ENCODE measurements around the gene TCAF1. TPM values are rescaled to one million over a fixed set of nuclear protein-coding genes. Genes with fewer than 3 reads are reported as not detected.
A peak's percentile ranks its signal among the peaks of the same experiment; 100 is the strongest.
"Not testable (repeated sequence)": the region's sequence is repeated elsewhere in the genome, so short reads cannot be mapped to it uniquely, and the experiment has no call there.

Gene TCAF1
- total and polyA plus RNA-seq, 7 donors: 4.3 to 107 (median 19.5) TPM

DNA sequence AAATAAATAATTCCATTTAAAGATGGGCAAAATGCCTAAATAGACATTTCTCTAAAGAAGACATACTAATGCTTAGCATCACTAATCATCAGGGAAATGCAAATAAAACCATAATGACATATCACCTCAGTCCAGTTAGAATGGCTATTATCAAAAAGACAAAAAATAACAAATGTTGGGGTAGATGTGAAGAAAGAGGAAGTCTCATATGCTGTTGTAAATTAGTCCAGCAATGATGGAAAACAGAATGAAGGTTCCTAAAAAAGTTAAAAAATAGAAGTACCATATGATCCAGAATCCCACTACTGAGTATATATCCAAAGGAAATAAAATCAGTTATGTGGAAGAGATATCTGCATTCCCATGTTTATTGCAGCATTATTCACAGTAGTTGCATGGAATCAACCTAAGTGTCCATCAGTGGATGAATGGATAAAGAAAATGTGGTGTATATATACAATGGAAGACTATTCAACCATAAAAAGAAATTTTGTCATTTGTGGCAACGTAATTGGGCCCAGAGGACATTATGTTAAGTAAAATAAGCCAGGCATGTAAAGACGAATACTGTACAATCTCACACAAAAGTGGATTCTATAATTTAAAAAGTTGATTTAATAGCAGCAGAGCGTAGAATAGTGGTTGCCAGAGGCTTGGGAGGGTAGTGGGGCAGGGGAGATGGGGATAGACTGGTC lies 52.0 kb downstream of the TCAF1 start:
- WGBS, 3 donors: 90 to 94% (median 92%) methylated on average over 3 of the region's 3 CpGs
- Histone ChIP-seq H3K4me1 (peaks cover 9% of the 10 kb centered on the region), H3K27me3 (ENCODE audit: insufficient read depth in 3 of 3, low read length in 2 of 3) (no peaks in the 10 kb centered on the region), H3K9me3 (peaks cover 18% of the 10 kb centered on the region), H3K36me3 (ENCODE audit: insufficient read depth in 1 of 2, low read depth in 1 of 2) (no peaks in the 10 kb centered on the region), H3K4me3 (no peak overlapping the region), H3K27ac (no peak overlapping the region)
- TF ChIP-seq, protein P1, sequence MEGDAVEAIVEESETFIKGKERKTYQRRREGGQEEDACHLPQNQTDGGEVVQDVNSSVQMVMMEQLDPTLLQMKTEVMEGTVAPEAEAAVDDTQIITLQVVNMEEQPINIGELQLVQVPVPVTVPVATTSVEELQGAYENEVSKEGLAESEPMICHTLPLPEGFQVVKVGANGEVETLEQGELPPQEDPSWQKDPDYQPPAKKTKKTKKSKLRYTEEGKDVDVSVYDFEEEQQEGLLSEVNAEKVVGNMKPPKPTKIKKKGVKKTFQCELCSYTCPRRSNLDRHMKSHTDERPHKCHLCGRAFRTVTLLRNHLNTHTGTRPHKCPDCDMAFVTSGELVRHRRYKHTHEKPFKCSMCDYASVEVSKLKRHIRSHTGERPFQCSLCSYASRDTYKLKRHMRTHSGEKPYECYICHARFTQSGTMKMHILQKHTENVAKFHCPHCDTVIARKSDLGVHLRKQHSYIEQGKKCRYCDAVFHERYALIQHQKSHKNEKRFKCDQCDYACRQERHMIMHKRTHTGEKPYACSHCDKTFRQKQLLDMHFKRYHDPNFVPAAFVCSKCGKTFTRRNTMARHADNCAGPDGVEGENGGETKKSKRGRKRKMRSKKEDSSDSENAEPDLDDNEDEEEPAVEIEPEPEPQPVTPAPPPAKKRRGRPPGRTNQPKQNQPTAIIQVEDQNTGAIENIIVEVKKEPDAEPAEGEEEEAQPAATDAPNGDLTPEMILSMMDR (IDR thresholded peaks at IDR 0.05): no peak
- ATAC-seq (peak in 1 of 4 donors; percentile 28), DNase-seq (no peak)
- intact Hi-C loops (cut with DNase I): no loop called here

DNA sequence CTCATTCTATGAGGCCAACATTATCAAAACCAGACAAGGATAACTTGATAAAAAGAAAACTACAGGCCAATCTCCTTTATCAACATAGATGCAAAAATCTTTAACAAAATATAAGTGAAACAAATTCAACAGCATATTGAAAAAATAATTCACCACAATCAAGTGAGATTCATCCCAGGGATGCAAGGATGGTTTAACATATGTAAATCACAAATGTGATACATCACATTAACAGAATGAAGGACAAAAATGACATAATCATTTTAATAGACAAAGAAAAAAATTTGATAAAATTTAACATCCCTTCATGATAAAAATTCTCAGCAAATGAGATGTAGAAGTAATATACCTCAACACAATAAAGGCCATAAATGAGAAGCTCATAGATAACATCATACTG lies 53.8 kb downstream of the TCAF1 start:
- TF ChIP-seq, protein P1 (IDR thresholded peaks at IDR 0.05): no peak
- Histone ChIP-seq H3K4me1 (peaks cover 9% of the 10 kb centered on the region), H3K27me3 (ENCODE audit: insufficient read depth in 3 of 3, low read length in 2 of 3) (no peaks in the 10 kb centered on the region), H3K9me3 (peaks cover 18% of the 10 kb centered on the region), H3K36me3 (ENCODE audit: insufficient read depth in 1 of 2, low read depth in 1 of 2) (no peaks in the 10 kb centered on the region), H3K4me3 (no peak overlapping the region), H3K27ac (no peak overlapping the region)
- DNase-seq: no peak
- intact Hi-C loops (cut with DNase I): no loop called here
- no peak for ATAC-seq

DNA sequence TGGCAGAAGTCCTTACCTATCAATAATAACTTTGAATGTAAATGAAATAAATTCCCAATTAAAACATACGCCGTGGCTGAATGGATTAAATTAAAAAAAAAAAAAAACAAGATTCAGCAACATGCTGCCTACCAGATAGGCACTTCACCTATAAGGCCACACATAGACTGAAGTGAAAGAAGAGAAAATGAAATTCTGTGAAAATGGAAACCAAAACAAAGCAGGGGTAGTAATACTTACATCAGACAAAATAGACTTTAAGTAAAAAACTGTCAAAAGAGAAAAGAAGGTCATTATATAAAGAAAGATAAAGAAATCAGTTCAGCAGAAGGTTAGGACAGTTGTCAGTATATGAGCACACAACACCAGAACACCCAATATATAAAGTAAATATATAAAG lies 55.3 kb downstream of the TCAF1 start:
- intact Hi-C loops (cut with DNase I): no loop called here
- no peak overlapping the region for H3K27ac ChIP-seq
- H3K4me3 ChIP-seq: no peak overlapping the region
- ATAC-seq: no peak
- WGBS, 3 donors: 95 to 99% (median 97%) methylated on average over 2 of the region's 2 CpGs
- TF ChIP-seq, protein P1 (IDR thresholded peaks at IDR 0.05): no peak
- H3K36me3 ChIP-seq (ENCODE audit: insufficient read depth in 1 of 2, low read depth in 1 of 2): no peaks in the 10 kb centered on the region
- no peak for DNase-seq
- no peaks in the 10 kb centered on the region for H3K27me3 ChIP-seq (ENCODE audit: insufficient read depth in 3 of 3, low read length in 2 of 3)
- peaks cover 9% of the 10 kb centered on the region for H3K4me1 ChIP-seq
- H3K9me3 ChIP-seq: peaks cover 18% of the 10 kb centered on the region

DNA sequence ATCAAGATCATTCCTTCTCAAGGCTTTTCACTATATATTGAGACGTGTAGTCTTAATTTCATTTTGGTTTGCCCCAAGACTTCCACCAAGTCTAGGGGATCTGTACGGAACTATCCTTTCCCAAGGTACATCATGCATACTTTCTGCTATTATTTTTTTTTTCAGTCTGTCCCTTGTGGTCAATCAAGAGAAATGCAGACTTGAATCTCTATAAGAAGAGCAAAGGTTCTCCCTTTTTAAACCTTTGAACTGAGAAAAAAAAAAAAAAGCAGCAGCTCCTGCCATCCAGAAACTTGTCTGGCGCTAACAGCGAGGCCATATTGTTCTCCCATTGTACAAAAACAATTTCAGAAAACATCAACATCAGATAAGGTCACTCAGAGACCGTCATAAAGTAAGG lies 60.3 kb downstream of the TCAF1 start:
- H3K9me3 ChIP-seq; DNase-seq; H3K4me1 ChIP-seq; H3K36me3 ChIP-seq (ENCODE audit: insufficient read depth in 1 of 2, low read depth in 1 of 2); H3K27me3 ChIP-seq (ENCODE audit: insufficient read depth in 3 of 3, low read length in 2 of 3); H3K27ac ChIP-seq; H3K4me3 ChIP-seq; intact Hi-C loops (cut with DNase I); ATAC-seq: not testable (repeated sequence)
- WGBS, 3 donors: 96 to 100% (median 97%) methylated on average over 1 to 2 of the region's 5 CpGs

DNA sequence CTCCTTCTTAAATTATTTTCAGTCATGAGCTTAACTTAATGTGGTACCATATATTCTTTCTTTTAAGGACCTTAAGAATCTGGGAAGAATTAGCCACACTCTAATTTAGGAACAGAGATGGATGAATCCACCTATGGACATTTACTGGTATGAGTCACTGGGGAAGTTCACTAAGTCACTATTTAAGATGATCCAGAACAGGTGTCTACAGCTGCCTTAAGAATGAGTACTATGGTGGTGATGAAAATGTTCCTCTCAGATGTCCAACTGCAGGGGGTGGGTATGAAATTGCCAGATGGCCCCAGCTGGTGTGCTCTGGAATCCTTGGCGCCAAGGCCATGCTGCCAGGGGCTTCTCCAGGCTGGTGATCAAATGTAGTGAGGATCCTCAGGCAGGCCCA lies 61.9 kb downstream of the TCAF1 start:
- peak; percentile 51 to 75 (median 68) for ATAC-seq
- intact Hi-C loops (cut with DNase I): not testable (repeated sequence)

DNA sequence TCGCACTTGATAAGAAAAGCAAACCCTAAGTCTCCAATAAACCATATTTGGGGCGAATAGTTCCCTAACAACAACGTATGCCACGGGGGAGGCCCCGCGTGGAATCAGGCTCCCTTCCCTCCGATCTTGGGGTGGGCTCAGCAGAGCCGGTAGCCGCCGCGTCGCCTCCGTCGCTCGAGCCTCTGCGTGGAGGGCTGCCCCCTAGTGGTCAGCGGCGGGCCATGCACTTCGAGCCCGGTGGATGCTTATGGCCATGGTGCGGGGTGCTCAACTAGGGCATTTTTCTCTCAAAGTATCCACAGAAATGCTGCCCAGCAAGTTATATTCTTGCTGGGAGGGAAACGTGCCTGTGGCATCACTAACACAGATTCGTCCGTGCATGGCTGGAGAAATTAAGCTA lies 64.8 kb downstream of the TCAF1 start:
- peak; percentile 90 to 94 for DNase-seq
- H3K9me3 ChIP-seq; H3K36me3 ChIP-seq (ENCODE audit: insufficient read depth in 1 of 2, low read depth in 1 of 2); H3K27ac ChIP-seq; intact Hi-C loops (cut with DNase I); H3K27me3 ChIP-seq (ENCODE audit: insufficient read depth in 3 of 3, low read length in 2 of 3); H3K4me1 ChIP-seq: not testable (repeated sequence)
- TF ChIP-seq, protein P1 (IDR thresholded peaks at IDR 0.05): peak; percentile 59
- 0 to 1% (median 0%) methylated on average over 14 of the region's 24 CpGs for WGBS, 3 donors
- H3K4me3 ChIP-seq: peak overlapping the region; percentile 45
- ATAC-seq: peak; percentile 81 to 89 (median 82)

More for the DNA sequence above, 61.9 kb downstream of the TCAF1 start:
- H3K27me3 ChIP-seq (ENCODE audit: insufficient read depth in 3 of 3, low read length in 2 of 3); H3K9me3 ChIP-seq; H3K27ac ChIP-seq; DNase-seq; H3K36me3 ChIP-seq (ENCODE audit: insufficient read depth in 1 of 2, low read depth in 1 of 2); H3K4me1 ChIP-seq; H3K4me3 ChIP-seq: not testable (repeated sequence)
- no CpG with 5 or more reads among the region's 1 CpG for WGBS, 3 donors

DNA sequence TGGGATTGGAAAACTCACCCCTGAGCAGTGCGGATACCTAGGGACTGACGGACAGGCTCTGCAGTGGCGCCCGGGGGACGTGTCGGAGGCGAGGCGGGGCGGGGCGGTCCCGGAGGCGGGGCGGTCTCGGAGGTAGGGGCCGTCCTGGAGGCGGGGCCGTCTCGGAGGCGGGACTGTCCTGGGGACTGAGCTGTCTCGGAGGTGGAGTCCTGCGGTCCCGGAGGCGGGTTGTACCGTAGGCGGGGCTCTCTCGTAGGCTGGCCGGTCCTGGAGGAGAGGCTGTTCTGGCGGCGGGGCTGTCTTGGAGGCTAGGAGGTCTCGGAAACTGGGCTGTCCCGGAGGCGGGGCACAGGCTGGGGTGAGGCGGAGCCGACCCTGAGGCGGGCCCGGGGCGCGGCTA lies 65.4 kb downstream of the TCAF1 start:
- H3K27me3 ChIP-seq (ENCODE audit: insufficient read depth in 3 of 3, low read length in 2 of 3); H3K9me3 ChIP-seq; intact Hi-C loops (cut with DNase I); H3K36me3 ChIP-seq (ENCODE audit: insufficient read depth in 1 of 2, low read depth in 1 of 2); H3K27ac ChIP-seq; H3K4me1 ChIP-seq: not testable (repeated sequence)
- 0 to 1% (median 0%) methylated on average over 14 to 18 of the region's 38 CpGs for WGBS, 3 donors
- DNase-seq (peak; percentile 94 to 97), ATAC-seq (peak; percentile 87 to 95 (median 90))
- H3K4me3 ChIP-seq: peak overlapping the region; percentile 39

DNA sequence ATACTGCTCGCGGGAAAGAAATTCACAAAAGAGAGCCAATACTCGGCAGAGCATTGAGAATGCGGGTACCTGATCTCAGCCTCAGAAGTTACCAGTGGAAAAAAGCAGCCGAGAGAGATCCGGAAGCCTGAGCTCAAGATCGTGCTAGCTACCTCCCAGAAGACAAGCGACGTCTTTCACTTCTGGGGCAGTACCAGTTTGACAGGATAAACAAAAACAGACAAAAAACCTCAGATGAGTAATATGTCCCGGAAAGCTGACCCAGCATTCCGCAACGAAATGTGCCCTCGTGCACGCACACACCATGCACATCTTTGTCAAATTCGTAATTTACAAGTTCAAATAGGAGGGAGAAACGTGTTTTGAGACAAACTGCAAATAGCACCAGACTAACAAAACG lies 65.9 kb downstream of the TCAF1 start:
- H3K4me3 ChIP-seq; H3K36me3 ChIP-seq (ENCODE audit: insufficient read depth in 1 of 2, low read depth in 1 of 2); H3K4me1 ChIP-seq; intact Hi-C loops (cut with DNase I); H3K27me3 ChIP-seq (ENCODE audit: insufficient read depth in 3 of 3, low read length in 2 of 3); H3K9me3 ChIP-seq; DNase-seq; H3K27ac ChIP-seq: not testable (repeated sequence)
- WGBS, 3 donors: no CpG with 5 or more reads among the region's 17 CpGs
- ATAC-seq: peak in 2 of 4 donors; percentile 1 to 5

Measured in psoas muscle (tissue), 8 donors.